GM21717 (cell line): Measurements from ENCODE around the gene THAP9.
A peak's percentile ranks its signal among the peaks of the same experiment; 100 is the strongest.
"Not testable (repeated sequence)": the region's sequence is repeated elsewhere in the genome, so short reads cannot be mapped to it uniquely, and the experiment has no call there.

Experiments
- ATAC-seq: cut with Tn5 transposase; IDR thresholded peaks from one replicate; pipeline ENCODE4 v1.9.1; 2021; ENCODE audit warnings: mild to moderate bottlenecking, moderate library complexity; ENCODE audit not compliant: unreplicated experiment

The THAP9 gene

DNA sequence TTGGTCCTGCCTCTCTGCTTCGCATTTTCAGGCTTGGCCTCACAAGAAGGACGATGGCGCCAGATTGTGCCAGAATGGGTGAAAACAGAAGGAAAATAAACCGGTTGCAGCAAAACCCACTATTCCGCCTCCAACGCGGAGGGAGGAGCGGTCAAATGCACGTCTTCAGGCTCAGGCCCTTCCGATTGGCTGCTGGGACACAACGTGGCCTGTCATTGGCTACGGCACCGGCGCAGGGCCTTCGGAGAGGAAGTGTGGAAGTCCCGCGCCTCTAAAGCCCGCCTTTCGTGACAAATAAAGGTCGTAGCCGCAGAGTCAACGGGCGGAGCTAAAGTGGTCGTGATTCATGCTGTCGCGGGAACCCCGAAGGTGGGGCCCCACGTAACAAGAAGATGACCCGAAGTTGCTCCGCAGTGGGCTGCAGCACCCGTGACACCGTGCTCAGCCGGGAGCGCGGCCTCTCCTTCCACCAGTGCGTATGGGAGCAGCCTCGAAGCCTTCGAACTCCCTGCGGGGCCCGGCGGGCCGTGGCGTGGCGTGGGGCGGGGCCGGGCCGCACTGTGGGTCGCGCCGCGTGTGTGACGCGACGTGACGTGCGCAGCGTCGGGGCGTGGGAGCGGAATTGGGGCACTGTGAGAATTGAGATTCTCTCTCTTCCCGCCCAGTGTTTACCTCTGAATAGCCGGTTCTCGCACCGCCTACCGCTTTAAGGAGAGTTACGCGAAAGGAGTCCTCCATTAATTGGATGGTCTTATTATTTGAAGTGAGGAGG, at the start of gene THAP9:
Gene THAP9 (plus strand): TSS at position 325 of the 772 bp plus-strand sequence. CDS start 68 bp downstream, at position 393.
- peak; percentile 88 for ATAC-seq

- ATAC-seq = no peak
Measured at GRCh38 chr4:82851318-82851717, 49.2 kb upstream of the THAP9 start.

DNA sequence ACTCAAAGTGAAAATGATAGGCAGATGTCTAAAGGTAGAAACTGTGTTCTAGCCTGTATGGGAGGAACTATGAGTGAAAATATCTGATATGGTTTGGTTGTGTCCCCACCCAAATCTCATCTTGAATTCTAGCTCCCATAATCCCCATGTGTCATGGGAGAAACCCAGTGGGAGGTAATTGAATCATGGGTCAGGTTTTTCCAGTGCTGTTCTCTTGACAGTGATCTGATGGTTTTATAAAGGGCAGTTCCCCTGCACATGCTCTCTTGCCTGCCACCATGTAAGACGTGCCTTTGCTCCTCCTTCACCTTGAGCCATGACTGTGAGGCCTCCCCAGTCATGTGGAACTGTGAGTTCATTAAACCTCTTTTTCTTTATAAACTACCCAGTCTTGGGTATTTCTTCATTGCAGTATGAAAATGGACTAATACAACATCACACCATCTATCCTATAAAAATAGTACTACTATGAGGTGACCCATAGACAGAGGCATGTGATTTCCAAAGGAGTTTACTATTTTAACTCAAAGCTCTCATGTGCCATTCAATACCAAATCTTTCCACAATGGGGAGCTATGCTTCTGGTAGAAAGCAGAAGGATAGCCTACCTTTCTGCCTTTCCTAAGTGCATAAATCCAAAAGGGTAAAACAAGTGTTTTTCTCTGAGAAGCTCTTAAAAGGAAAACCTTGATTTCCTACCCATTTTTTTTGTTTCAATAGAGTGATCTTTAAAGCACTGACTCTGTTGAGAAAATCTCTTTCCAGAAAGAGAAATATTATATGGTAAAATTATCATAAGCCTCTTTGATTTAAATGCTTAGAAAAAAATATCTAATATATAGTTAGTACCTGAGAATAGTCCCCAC, 48.4 kb upstream of the THAP9 start:
- ATAC-seq = no peak

DNA sequence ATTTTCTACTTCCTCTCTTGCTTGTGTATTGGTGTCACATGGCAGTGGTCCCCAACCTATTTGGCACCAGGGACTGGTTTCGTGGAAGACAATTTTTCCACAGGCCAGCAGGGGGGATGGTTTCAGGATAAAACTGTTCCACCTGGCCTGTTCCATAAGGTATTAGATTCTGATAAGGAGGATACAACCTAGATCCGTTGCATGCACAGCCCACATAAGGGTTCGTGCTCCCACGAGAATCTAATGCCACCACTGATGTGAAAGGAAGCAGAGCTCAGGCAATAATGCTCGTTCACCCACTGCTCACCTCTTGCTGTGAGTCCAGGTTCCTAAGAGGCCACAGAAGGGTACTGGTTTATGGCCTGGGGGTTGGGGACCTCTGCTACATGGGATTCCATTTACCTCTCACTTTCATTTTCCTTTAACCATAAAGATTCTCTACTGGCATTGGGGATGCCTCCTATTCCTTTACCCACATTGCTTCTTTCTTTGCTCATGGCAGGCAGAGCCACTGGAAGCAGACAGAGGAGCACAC, 47.7 kb upstream of the THAP9 start:
- ATAC-seq = no peak

DNA sequence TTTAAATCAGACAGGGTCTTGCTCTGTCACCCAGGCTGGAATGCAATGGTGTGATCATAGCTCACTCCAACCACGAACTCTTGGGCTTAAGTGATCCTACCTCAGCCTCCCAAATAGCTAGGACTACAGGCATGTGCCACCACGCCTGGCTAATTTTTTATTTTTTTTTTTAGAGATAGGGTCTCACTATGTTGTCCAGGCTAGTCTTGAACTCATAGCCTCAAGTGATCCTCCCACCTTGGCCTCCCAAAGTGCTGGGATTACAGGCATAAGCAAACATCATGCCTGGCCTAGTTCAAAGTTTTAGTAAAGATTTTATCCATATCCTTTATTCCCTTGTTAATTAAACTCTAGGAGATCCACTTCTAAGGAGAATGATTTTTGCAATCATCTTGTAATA, 40.0 kb upstream of the THAP9 start:
- ATAC-seq = not testable (repeated sequence)

GRCh38 chr4:82861529-82861928, 39.0 kb upstream of the THAP9 start:
- ATAC-seq = no peak

DNA sequence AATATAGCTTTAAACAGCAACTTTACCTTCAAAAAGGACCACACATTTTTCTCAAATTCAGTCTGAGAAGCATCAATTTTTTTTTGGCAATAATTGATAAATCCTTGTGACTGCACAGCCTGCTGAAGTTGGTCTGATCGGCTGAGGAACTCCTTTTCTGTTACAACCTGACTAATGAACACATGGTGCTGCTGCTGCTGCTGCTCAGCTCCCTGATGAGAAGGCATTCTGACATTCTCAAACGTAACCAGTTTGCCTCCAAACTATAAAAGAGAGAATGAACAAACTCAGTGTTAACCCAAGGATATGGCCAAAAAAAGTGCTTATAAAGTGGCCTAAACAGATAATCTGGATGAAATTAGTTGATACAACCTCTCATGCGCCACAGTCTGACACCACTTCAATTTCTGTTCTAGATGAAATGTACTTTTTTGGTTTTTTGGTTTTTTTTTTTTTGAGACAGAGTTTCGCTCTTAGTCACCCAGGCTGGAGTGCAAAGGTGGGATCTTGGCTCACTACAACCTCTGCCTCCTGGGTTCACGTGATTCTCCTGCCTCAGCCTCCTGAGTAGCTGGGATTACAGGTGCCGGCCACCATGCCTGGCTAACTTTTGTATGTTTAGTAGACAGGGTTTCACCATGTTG, 36.1 kb upstream of the THAP9 start:
- no peak for ATAC-seq

GRCh38 chr4:82865592-82865991, 34.9 kb upstream of the THAP9 start:
- ATAC-seq = no peak

DNA sequence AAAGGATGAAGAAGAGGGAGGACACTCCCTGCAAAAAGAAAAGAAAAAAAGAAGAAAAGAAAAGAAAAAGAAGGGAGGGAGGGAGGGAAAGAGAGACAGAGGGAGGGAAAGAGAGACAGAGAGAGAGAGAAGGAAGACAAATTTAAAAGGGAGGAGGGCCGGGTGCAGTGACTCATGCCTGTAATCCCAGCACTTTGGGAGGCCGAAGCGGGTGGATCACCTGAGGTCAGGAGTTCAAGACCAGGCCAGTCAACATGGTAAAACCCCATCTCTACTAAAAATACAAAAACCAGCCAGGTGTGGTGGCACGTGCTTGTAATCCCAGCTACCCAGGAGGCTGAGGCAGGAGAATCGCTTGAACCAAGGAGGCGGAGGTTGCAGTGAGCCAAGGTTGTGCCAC, 34.5 kb upstream of the THAP9 start:
- ATAC-seq = not testable (repeated sequence)

GRCh38 chr4:82866706-82867385, 33.7 kb upstream of the THAP9 start:
- no peak for ATAC-seq

DNA sequence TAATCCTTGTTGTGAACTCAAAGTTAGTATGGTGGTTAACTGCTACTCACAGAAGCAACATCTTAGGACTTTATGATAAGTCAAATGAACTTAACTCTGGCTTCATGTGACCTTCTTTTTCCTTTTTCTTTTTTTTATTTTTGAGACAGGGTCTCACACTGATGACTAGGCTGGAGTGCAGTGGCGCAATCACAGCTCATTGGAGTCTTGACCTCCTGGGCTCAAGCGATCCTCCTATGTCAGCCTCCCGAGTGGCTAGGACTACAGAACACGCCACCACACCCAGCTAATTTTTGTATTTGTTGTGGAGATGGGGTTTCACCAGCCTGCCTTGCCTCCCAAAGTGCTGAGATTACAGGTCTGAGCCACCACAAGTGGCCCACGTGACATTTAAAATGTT, 32.0 kb upstream of the THAP9 start:
- ATAC-seq = no peak

- ATAC-seq = no peak
Measured at GRCh38 chr4:82885410-82885809, 15.1 kb upstream of the THAP9 start.

- no peak for ATAC-seq
Measured at GRCh38 chr4:82886147-82886942, 14.2 kb upstream of the THAP9 start.

DNA sequence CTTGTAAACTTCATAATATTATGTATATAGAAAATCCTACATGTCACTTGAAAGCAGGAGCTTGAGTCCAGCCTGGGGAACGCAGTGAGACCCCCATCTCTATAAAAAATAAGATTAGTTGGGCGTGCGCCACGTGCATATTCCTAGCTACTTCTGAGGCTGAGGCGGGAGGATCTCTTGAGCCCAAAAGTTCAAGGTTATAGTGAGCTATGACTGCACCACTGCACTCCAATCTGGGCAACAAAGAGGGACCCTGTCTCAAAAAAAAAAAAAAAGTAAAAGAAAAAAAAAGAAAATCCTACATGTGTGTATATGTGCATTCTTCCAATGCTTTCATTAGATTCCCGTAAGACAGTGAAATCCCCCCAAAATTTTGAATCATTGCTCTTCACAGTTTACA, 11.2 kb upstream of the THAP9 start:
- ATAC-seq = no peak

GRCh38 chr4:82890528-82890900, 10.0 kb upstream of the THAP9 start:
- ATAC-seq = no peak

- ATAC-seq = peak; percentile 86
Measured at GRCh38 chr4:82890901-82891706, 9.4 kb upstream of the THAP9 start, which contains the start of gene SEC31A. Gene SEC31A (minus strand): TSS chr4:82891153. CDS start chr4:82881936, 9,217 bp downstream.

DNA sequence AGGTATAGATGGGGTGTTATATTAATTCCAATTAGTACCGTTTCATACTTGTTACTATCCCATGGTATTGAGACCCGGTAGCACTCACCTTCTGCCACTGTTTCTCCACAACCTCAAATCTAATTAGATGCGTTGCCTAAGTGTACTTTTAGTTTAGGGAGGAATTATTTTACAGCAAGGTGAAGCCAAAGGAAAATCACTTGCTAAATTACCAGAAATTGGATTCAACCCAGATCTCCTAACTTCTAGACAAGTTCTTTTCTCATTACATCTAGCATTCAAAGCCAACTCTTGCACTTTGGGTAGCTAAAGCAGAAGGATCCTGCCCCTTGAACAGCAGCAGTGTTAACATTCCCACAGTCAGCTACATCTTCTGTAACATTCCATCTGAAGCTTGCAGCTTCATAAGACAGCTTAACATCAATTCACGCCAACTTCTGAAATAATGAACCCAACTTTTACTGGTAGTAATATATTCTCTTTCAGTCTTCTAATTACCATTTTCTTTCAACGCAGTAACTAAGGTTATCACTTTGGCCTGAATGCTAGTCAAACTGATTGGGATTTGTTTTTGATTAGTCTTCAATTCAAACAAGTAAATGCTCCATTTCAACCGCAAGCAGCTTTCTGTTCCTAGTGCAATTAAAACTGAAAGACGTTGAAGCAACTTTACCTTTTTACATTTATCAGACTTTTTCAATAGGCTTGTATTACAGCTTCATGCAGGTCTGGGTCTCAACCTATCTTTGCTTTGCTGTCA, 8.6 kb upstream of the THAP9 start:
- ATAC-seq = peak; percentile 2

DNA sequence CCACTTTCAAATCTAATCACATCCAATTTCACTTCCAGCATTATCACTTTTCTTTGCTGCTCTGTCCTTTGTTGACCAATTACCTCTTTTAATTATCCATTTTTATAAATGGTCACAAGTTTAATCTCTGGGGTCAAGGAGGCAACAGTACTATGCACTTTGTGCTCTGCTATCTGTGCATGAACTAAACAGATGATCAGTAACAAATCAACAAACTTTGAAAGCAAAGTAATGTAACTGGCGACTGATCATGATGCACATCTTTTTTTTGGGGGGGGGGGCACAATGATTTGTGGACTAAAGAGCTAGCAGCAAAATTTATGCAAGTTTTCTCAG, 8.1 kb upstream of the THAP9 start:
- ATAC-seq = no peak
